Karpas-422 (cell line): ENCODE data around the gene ARID3C. TPM values are rescaled to one million over a fixed set of nuclear protein-coding genes. Genes with fewer than 3 reads are reported as not detected.
"Not testable (repeated sequence)": the region's sequence is repeated elsewhere in the genome, so short reads cannot be mapped to it uniquely, and the experiment has no call there.

ENCODE experiments used
- DNase-seq: peaks from one replicate; pipeline ENCODE4 v3.0.0-alpha.2; 2015
- H2AFZ ChIP-seq: fragments of 200-600 bp; sonication (generic); 2 replicates; pipeline ENCODE4 v1.6.1; 2014; ENCODE audit warnings: antibody characterized with exemption, low read length, mixed read lengths
- H3K27ac ChIP-seq: fragments of 200-600 bp; sonication (generic); 2 replicates; pipeline ENCODE4 v1.5.1; 2014; ENCODE audit warnings: mild to moderate bottlenecking, low read length, moderate library complexity
- H3K27me3 ChIP-seq: fragments of 200-600 bp; sonication (generic); 2 replicates; pipeline ENCODE4 v1.6.1; 2014; ENCODE audit warnings: low read length, mixed read lengths
- H3K36me3 ChIP-seq: fragments of 200-600 bp; sonication (generic); 2 replicates; pipeline ENCODE4 v1.6.1; 2014; ENCODE audit warnings: low read length, mixed read lengths; ENCODE audit not compliant: insufficient read depth
- H3K4me1 ChIP-seq: fragments of 200-600 bp; sonication (generic); 2 replicates; pipeline ENCODE4 v1.6.1; 2014; ENCODE audit warnings: mild to moderate bottlenecking, low read length, mixed read lengths
- H3K4me2 ChIP-seq: fragments of 200-600 bp; sonication (generic); 2 replicates; pipeline ENCODE4 v1.6.1; 2014; ENCODE audit warnings: low read length, low read depth, mild to moderate bottlenecking; ENCODE audit not compliant: poor library complexity, severe bottlenecking
- H3K4me3 ChIP-seq: fragments of 200-600 bp; sonication (generic); 2 replicates; pipeline ENCODE4 v1.5.1; 2014; ENCODE audit warnings: mild to moderate bottlenecking, antibody characterized with exemption, low read length, mixed read lengths
- H3K79me2 ChIP-seq: fragments of 200-600 bp; sonication (generic); 2 replicates; pipeline ENCODE4 v1.6.1; 2014; ENCODE audit warnings: mild to moderate bottlenecking, low read length, mixed read lengths
- H3K9ac ChIP-seq: fragments of 200-600 bp; sonication (generic); 2 replicates; pipeline ENCODE4 v1.6.0; 2014; ENCODE audit warnings: low read length
- H3K9me2 ChIP-seq: fragments of 200-600 bp; sonication (generic), shearing (Covaris generic); replicated peaks from 2 replicates; pipeline ENCODE4 v1.6.0; 2014; ENCODE audit warnings: mild to moderate bottlenecking, low read length, moderate library complexity; ENCODE audit not compliant: insufficient read depth
- H3K9me3 ChIP-seq: fragments of 300-700, 200-600 bp; sonication (generic); 2 replicates; pipeline ENCODE4 v1.6.1; 2014; ENCODE audit warnings: low read length, mixed read lengths
- H4K20me1 ChIP-seq: fragments of 200-600 bp; sonication (generic); 2 replicates; pipeline ENCODE4 v1.6.1; 2014; ENCODE audit warnings: mild to moderate bottlenecking, antibody characterized with exemption, low read length, low read depth; ENCODE audit not compliant: insufficient read depth
- total RNA-seq: library from RNA; depleted of rRNA; stranded (reverse); fragments of >200 nt; shearing (Covaris generic); gene quantifications from 2 replicates; pipeline ENCODE4 v1.2.3, GENCODE V29; 2014; ENCODE audit warnings: low replicate concordance

Gene ARID3C
- total RNA-seq, 1 experiment from 2014 or later: 0.48 TPM

- Histone ChIP-seq H3K4me1 (peaks cover 15% of the 10 kb centered on the region), H4K20me1 (no peaks in the 10 kb centered on the region; the same call in 1 of the 2 replicates), H3K9ac (peak overlapping the region; percentile 89), H3K27me3 (no peaks in the 10 kb centered on the region), H3K36me3 (peaks cover 5% of the 10 kb centered on the region; the same call in 1 of the 2 replicates), H2AFZ (no peak overlapping the region), H3K79me2 (peaks cover 12% of the 10 kb centered on the region), H3K27ac (no peak overlapping the region), H3K4me3 (peak overlapping the region; percentile 88), H3K4me2 (peak overlapping the region; percentile 78), H3K9me2 (no peaks in the 10 kb centered on the region), H3K9me3 (no peaks in the 10 kb centered on the region)
- no peak for DNase-seq
These were observed 18.8 kb upstream of the ARID3C start for GRCh38 chr9:34647651-34648050.

DNA sequence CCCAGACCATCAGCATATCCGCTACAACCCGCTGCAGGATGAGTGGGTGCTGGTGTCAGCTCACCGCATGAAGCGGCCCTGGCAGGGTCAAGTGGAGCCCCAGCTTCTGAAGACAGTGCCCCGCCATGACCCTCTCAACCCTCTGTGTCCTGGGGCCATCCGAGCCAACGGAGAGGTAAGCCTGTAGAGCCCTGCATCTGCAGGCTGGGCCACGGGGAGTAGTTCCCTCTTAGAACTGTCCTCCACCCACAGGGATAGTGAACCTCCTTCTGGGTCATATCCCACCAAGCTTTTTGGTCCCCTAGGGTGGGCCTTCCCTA is 18.2 kb upstream of the ARID3C start:
- H3K4me3 ChIP-seq: peak overlapping the region; percentile 88
- peak overlapping the region; percentile 89 for H3K9ac ChIP-seq
- no peak for DNase-seq
- no peaks in the 10 kb centered on the region for H3K27me3 ChIP-seq
- H3K4me2 ChIP-seq: peak overlapping the region; percentile 78
- H3K79me2 ChIP-seq: peaks cover 12% of the 10 kb centered on the region
- H3K36me3 ChIP-seq: peaks cover 5% of the 10 kb centered on the region; the same call in 1 of the 2 replicates
- no peaks in the 10 kb centered on the region; the same call in 1 of the 2 replicates for H4K20me1 ChIP-seq
- no peak overlapping the region for H3K27ac ChIP-seq
- H3K4me1 ChIP-seq: peaks cover 15% of the 10 kb centered on the region
- H3K9me3 ChIP-seq: no peaks in the 10 kb centered on the region
- H2AFZ ChIP-seq: peak overlapping the region; percentile 89; the same call in 1 of the 2 replicates
- no peaks in the 10 kb centered on the region for H3K9me2 ChIP-seq

- peak within 1 kb of the TSS; percentile 89 for H2AFZ ChIP-seq
- peak; percentile 97 for DNase-seq
- H3K27ac ChIP-seq: no peak within 1 kb of the TSS
- H3K4me1 ChIP-seq: peaks cover 15% of the 10 kb centered on the region
- H3K9ac ChIP-seq: peak within 1 kb of the TSS; percentile 89
- peaks cover 12% of the 10 kb centered on the region for H3K79me2 ChIP-seq
- peak within 1 kb of the TSS; percentile 88 for H3K4me3 ChIP-seq
- no peaks in the 10 kb centered on the region for H3K9me3 ChIP-seq
- no peaks in the 10 kb centered on the region; the same call in 1 of the 2 replicates for H4K20me1 ChIP-seq
- H3K9me2 ChIP-seq: no peaks in the 10 kb centered on the region
- peaks cover 5% of the 10 kb centered on the region; the same call in 1 of the 2 replicates for H3K36me3 ChIP-seq
- no peaks in the 10 kb centered on the region for H3K27me3 ChIP-seq
- peak within 1 kb of the TSS; percentile 78 for H3K4me2 ChIP-seq
These were observed 17.6 kb upstream of the ARID3C start, which contains the start of gene GALT for GRCh38 chr9:34646211-34647083. Gene GALT (plus strand): TSS chr9:34646675. CDS start chr9:34646705, 30 bp downstream.

DNA sequence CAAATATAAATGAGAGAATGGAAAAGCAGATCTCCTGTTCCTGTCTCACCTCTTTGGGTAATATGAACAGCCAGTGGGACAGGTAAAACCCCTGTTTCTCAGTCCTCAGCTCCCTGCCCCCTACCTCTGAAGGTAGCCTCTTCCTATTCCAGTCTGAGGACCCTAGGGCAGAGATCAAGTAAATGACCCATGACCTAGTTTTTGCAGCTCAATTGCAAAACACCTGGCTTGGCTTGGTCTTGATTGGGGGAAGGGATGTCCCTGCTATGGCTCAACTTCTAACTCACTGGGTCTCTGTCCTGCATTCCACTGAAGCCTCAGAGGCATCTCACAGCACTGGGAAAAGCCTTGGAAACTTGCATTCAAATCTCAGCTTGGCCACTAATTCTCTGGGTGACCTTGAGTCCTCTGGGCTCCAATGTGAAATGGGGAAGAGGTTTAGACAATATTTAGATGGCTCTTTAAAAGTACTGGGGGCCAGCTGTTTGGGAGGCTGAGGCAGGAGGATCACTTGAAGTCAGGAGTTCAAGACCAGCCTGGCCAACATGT is 16.0 kb upstream of the ARID3C start:
- H4K20me1 ChIP-seq: no peaks in the 10 kb centered on the region; the same call in 1 of the 2 replicates
- no peak overlapping the region for H3K4me2 ChIP-seq
- H2AFZ ChIP-seq: no peak overlapping the region
- no peak overlapping the region for H3K27ac ChIP-seq
- H3K36me3 ChIP-seq: peaks cover 5% of the 10 kb centered on the region; the same call in 1 of the 2 replicates
- H3K4me1 ChIP-seq: peaks cover 15% of the 10 kb centered on the region
- H3K79me2 ChIP-seq: peaks cover 12% of the 10 kb centered on the region
- H3K4me3 ChIP-seq: no peak overlapping the region
- H3K9me3 ChIP-seq: no peaks in the 10 kb centered on the region
- H3K9ac ChIP-seq: no peak overlapping the region
- H3K9me2 ChIP-seq: no peaks in the 10 kb centered on the region
- DNase-seq: no peak
- no peaks in the 10 kb centered on the region for H3K27me3 ChIP-seq

DNA sequence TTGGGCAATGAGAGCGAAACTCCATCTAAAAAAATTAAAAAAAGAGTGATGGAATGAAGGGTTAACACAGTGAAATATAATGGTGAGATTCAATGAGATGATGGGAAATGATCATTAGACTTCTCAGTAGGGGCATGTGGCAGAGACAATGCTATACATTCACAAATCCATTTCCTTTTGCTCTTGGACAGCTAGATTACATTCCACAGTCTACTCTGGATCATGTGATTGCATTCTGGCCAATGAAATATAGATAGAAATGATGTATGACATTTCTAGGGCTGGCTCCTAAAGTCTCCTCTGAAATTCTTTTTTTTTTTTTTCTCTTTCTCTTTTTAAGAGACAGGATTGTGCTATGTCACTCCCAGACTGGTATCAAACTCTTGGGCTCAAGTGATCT is 13.8 kb upstream of the ARID3C start:
- no peak for DNase-seq
- H3K27me3 ChIP-seq: no peaks in the 10 kb centered on the region
- no peaks in the 10 kb centered on the region for H3K9me3 ChIP-seq
- H2AFZ ChIP-seq: no peak overlapping the region
- no peak overlapping the region for H3K4me2 ChIP-seq
- no peak overlapping the region for H3K9ac ChIP-seq
- peaks cover 7% of the 10 kb centered on the region for H3K79me2 ChIP-seq
- H3K36me3 ChIP-seq: no peaks in the 10 kb centered on the region
- H3K4me3 ChIP-seq: no peak overlapping the region
- peaks cover 23% of the 10 kb centered on the region for H3K4me1 ChIP-seq
- H4K20me1 ChIP-seq: no peaks in the 10 kb centered on the region; the same call in 1 of the 2 replicates
- H3K9me2 ChIP-seq: no peaks in the 10 kb centered on the region
- no peak overlapping the region for H3K27ac ChIP-seq

DNA sequence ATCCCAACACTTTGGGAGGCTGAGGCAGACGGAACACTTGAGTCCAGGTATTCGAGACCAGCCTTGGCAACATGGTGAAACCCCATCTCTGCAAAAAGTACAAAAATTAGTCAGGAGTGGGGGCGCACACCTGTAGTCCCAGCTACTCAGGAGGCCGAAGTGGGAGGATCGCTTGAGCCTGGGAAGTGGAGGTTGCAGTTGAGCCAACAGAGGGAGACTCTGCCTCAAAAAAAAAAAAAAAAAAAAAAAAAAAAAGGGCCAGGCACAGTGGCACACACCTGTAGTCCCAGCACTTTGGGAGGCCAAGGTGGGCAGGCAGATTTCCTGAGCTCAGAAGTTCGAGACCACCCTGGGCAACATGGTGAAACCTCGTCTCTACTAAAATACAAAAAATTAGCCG is 10.5 kb upstream of the ARID3C start:
- H3K27me3 ChIP-seq, H2AFZ ChIP-seq, H3K4me2 ChIP-seq, H3K27ac ChIP-seq, H3K9ac ChIP-seq, H3K9me3 ChIP-seq, H3K9me2 ChIP-seq, H3K4me3 ChIP-seq, DNase-seq, H3K36me3 ChIP-seq: not testable (repeated sequence)
- Histone ChIP-seq H4K20me1 (peaks cover 15% of the 10 kb centered on the region), H3K79me2 (peaks cover 22% of the 10 kb centered on the region), H3K4me1 (peaks cover 26% of the 10 kb centered on the region)

GRCh38 chr9:34638138-34638445 is 9.2 kb upstream of the ARID3C start:
- Histone ChIP-seq H3K4me2 (peak overlapping the region; percentile 88), H4K20me1 (peaks cover 15% of the 10 kb centered on the region), H3K4me3 (peak overlapping the region; percentile 94), H3K4me1 (peaks cover 26% of the 10 kb centered on the region), H3K36me3 (peaks cover 10% of the 10 kb centered on the region; the same call in 1 of the 2 replicates), H3K9me3 (no peaks in the 10 kb centered on the region), H3K27ac (no peak overlapping the region; the same call in 1 of the 2 replicates), H3K9me2 (no peaks in the 10 kb centered on the region), H3K27me3 (no peaks in the 10 kb centered on the region), H3K9ac (peak overlapping the region; percentile 88), H3K79me2 (peaks cover 22% of the 10 kb centered on the region), H2AFZ (peak overlapping the region; percentile 75)
- DNase-seq: no peak
